GM12872 (cell line): ENCODE measurements around the gene ATP5PB.
A peak's percentile ranks its signal among the peaks of the same experiment; 100 is the strongest.

ENCODE experiments used
- TF ChIP-seq, protein P1 (sequence below): IDR thresholded peaks from 3 replicates; pipeline ENCODE4 v1.5.1; 2011; ENCODE audit warnings: low read depth, mild to moderate bottlenecking, low read length, moderate library complexity; ENCODE audit not compliant: insufficient read depth

Gene ATP5PB

DNA sequence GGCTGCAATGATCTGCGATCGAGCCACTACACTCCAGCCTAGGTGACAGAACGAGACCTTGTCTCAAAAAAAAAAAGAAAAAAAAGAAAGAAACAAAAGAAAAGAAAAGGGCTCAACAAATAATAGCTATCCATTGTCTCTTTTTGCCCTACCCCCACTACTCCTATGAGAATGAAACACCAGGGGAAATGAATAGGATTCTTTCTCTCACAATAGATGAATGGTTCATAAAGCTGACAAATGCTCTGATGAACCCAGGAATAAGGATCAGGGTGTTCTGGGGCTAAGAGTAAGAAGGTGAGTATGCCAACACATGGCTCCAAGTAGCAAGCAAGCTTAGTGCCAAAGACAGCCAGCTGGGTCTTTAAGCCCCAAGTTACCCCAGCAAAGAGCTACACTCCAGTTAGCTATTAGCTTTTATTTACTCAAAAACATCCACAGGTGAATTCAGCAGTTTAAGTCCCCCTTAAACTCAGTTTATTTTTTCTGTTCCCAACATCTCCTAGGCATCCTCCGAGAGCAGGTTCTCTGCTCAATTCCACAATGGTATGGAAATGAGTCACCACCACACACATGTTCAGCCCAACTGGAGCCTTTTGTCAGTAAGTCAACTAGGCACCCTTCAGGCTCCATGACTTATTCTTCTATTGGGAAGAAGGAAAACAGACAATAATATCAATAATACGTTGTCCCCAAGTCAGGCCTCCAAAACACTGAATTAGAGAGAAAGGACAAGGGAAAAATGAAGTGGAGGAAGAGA is 49.9 kb downstream of the ATP5PB start:
- TF ChIP-seq, protein P1, sequence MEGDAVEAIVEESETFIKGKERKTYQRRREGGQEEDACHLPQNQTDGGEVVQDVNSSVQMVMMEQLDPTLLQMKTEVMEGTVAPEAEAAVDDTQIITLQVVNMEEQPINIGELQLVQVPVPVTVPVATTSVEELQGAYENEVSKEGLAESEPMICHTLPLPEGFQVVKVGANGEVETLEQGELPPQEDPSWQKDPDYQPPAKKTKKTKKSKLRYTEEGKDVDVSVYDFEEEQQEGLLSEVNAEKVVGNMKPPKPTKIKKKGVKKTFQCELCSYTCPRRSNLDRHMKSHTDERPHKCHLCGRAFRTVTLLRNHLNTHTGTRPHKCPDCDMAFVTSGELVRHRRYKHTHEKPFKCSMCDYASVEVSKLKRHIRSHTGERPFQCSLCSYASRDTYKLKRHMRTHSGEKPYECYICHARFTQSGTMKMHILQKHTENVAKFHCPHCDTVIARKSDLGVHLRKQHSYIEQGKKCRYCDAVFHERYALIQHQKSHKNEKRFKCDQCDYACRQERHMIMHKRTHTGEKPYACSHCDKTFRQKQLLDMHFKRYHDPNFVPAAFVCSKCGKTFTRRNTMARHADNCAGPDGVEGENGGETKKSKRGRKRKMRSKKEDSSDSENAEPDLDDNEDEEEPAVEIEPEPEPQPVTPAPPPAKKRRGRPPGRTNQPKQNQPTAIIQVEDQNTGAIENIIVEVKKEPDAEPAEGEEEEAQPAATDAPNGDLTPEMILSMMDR, result no peak

- TF ChIP-seq, protein P1, result no peak
These were observed 52.4 kb downstream of the ATP5PB start for GRCh38 chr1:111501645-111502044.

DNA sequence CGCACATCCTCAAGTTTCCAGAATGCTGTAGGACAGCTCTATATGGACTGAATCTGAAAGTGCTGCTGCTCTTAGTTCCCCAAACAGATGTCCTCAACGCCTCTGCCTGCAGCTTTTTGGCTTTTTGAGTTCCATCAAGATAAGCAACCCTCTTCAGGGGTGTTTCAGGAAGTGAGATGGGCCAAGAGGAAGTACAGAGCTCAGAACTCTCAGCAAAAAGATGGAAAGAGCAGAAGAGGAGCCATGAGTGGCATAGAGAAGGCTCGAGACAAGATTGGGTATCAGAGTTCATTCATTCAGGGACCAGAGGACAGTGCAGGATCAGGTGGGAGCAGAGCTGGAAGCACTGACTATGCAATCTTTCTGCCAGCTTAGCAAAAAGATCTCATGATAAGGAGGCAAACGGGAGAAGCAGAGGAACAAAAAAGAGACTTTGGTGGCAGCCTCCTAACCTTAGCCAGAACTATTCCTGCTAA is 54.4 kb downstream of the ATP5PB start, which contains the start of the genes ADORA3 and TMIGD3:
Gene ADORA3 (minus strand): TSS at position 49 of the 476 bp plus-strand sequence. CDS start 279 bp downstream, outside the sequence.
Gene TMIGD3 (minus strand): TSS at position 49 of the 476 bp plus-strand sequence. CDS start 279 bp downstream, outside the sequence.
- TF ChIP-seq, protein P1, result no peak

- TF ChIP-seq, protein P1, result no peak
These were observed 54.8 kb downstream of the ATP5PB start for GRCh38 chr1:111504097-111504496.

DNA sequence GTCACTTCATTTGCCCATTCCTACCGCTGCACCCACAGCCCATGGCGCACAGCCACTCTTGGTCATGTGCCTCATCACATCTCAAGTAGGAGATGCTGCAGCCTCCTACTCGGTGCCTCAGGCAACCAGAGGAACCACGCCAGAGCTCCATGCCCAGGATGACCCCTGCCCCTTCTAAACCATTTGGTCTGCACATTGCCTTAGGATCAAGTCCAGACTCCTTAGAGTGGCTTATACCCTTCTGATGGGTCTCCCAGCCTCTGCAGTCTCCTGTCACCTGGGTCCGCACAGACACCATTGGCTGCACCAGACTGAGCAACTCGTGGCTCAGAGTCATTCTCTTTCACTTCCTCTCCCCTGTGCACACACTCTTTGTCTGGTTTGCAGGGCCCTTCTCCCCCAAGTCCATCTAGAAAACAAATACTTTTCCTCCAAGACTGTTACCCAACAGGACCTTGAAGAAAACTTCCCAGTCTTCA is 56.4 kb downstream of the ATP5PB start:
- TF ChIP-seq, protein P1, result no peak

- TF ChIP-seq, protein P1, result no peak
These were observed 57.3 kb downstream of the ATP5PB start for GRCh38 chr1:111506561-111506960.

- TF ChIP-seq, protein P1, result peak; percentile 42; the same call in 2 of the 3 replicates
These were observed 58.3 kb downstream of the ATP5PB start for GRCh38 chr1:111507411-111508201.
